ENCODE measurements around the gene GMDS.

Gene GMDS

GRCh38 chr6:2099870-2100269 is 145.5 kb downstream of the GMDS start:
- H3K4me2 ChIP-seq (ENCODE audit: low read length) = no peak overlapping the region
- H3K9me3 ChIP-seq (ENCODE audit: control insufficient read depth, low read length) = no peaks in the 10 kb centered on the region
- H3K27me3 ChIP-seq (ENCODE audit: control insufficient read depth, insufficient read depth, low read length) = no peaks in the 10 kb centered on the region
- H3K4me3 ChIP-seq (ENCODE audit: low read depth, low read length) = no peak overlapping the region
- no peak overlapping the region for H3K9ac ChIP-seq
- no peak for TF ChIP-seq CTCF (IDR thresholded peaks at IDR 0.05)
- H3K79me2 ChIP-seq = no peaks in the 10 kb centered on the region
- peaks cover 4% of the 10 kb centered on the region for H3K4me1 ChIP-seq
- no peaks in the 10 kb centered on the region for H3K36me3 ChIP-seq (ENCODE audit: control insufficient read depth, insufficient read depth, low read length)
- no peak overlapping the region for H3K27ac ChIP-seq
- H2AFZ ChIP-seq = no peak overlapping the region

- H3K4me3 ChIP-seq (ENCODE audit: low read depth, low read length) = no peak overlapping the region
- H2AFZ ChIP-seq = no peak overlapping the region
- H3K36me3 ChIP-seq (ENCODE audit: control insufficient read depth, insufficient read depth, low read length) = no peaks in the 10 kb centered on the region
- H3K4me1 ChIP-seq = no peaks in the 10 kb centered on the region
- H3K4me2 ChIP-seq (ENCODE audit: low read length) = no peak overlapping the region
- no peak overlapping the region for H3K9ac ChIP-seq
- H3K27ac ChIP-seq = no peak overlapping the region
- no peaks in the 10 kb centered on the region for H3K27me3 ChIP-seq (ENCODE audit: control insufficient read depth, insufficient read depth, low read length)
- no peaks in the 10 kb centered on the region for H3K9me3 ChIP-seq (ENCODE audit: control insufficient read depth, low read length)
- no peaks in the 10 kb centered on the region for H3K79me2 ChIP-seq
- no peak for TF ChIP-seq CTCF (IDR thresholded peaks at IDR 0.05)
Observed at GRCh38 chr6:2097464-2097863, 147.9 kb downstream of the GMDS start.

DNA sequence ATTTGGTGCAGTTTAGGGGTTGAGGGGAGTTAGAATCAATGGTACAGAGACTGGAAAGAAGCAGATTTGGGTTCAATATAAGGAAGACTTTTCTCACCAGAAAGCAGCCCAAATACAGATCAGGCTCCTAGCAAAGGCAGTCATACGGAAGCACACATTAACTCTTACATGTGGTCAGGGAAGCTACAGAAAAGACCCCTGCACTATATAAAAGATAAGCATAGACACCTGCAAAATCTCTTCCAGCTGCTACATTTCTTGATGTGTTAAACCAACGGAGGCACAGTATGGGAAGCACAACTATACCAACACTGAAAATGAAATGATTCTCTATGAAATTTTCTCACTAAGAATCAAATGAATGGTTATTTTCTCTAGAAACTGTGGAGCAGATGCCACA is 150.8 kb downstream of the GMDS start:
- no peaks in the 10 kb centered on the region for H3K27me3 ChIP-seq (ENCODE audit: control insufficient read depth, insufficient read depth, low read length)
- no peak overlapping the region for H3K4me3 ChIP-seq (ENCODE audit: low read depth, low read length)
- H3K9me3 ChIP-seq (ENCODE audit: control insufficient read depth, low read length) = no peaks in the 10 kb centered on the region
- H3K79me2 ChIP-seq = no peaks in the 10 kb centered on the region
- no peak for TF ChIP-seq CTCF (IDR thresholded peaks at IDR 0.05)
- H2AFZ ChIP-seq = no peak overlapping the region
- no peak overlapping the region for H3K27ac ChIP-seq
- H3K4me1 ChIP-seq = no peaks in the 10 kb centered on the region
- no peak overlapping the region for H3K4me2 ChIP-seq (ENCODE audit: low read length)
- no peak overlapping the region for H3K9ac ChIP-seq
- H3K36me3 ChIP-seq (ENCODE audit: control insufficient read depth, insufficient read depth, low read length) = no peaks in the 10 kb centered on the region

DNA sequence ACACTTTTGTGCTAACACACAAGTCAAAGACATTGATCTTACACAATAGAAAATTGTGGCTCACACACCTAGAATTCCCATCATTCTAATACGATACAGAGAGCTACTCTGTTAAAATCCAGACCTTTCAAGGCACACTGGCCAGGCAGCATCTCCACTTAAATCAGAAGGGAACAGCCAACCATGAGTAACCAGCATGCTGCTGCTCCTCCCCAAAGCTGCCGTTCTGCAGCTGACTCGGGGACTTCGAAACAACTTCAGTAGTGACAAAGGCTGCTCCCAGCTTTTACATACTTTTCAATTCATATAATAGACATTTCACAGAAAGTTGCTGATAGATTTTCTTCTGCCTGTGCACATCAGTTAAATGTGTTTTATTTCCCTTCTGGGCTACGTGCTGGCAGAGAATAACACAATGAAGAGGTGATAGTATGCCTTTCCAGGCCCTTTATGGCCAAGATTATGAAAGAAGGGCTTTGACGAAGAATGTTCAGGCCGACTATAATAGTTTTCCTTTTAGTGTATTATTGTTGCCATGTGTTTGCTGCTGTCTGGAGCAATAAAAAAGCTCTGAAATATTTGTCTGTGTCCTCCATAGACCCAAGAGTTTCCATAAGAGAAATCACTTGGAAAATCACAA is 159.0 kb downstream of the GMDS start:
- H3K4me3 ChIP-seq (ENCODE audit: low read depth, low read length) = no peak overlapping the region

More for the DNA sequence above, 159.0 kb downstream of the GMDS start:
- no peaks in the 10 kb centered on the region for H3K27me3 ChIP-seq (ENCODE audit: control insufficient read depth, insufficient read depth, low read length)
- no peak overlapping the region for H2AFZ ChIP-seq
- H3K9me3 ChIP-seq (ENCODE audit: control insufficient read depth, low read length) = no peaks in the 10 kb centered on the region
- H3K4me2 ChIP-seq (ENCODE audit: low read length) = no peak overlapping the region
- H3K27ac ChIP-seq = no peak overlapping the region
- no peaks in the 10 kb centered on the region for H3K4me1 ChIP-seq
- no peaks in the 10 kb centered on the region for H3K36me3 ChIP-seq (ENCODE audit: control insufficient read depth, insufficient read depth, low read length)
- no peak for TF ChIP-seq CTCF (IDR thresholded peaks at IDR 0.05)
- no peaks in the 10 kb centered on the region for H3K79me2 ChIP-seq
- H3K9ac ChIP-seq = no peak overlapping the region
